Measurements from ENCODE around the gene ARHGEF25. TPM values are rescaled to one million over a fixed set of nuclear protein-coding genes. Genes with fewer than 3 reads are reported as not detected.
A peak's percentile ranks its signal among the peaks of the same experiment; 100 is the strongest.

Gene ARHGEF25
- total RNA-seq, 4 donors from 2014 or later: 31.2 to 91.2 (median 48.8) TPM

GRCh38 chr12:57582440-57582839, 28.8 kb upstream of the ARHGEF25 start:
- DNase-seq (ENCODE audit: low spot score in 2 of 2): no peak

GRCh38 chr12:57583008-57583831, 28.0 kb upstream of the ARHGEF25 start:
- TF ChIP-seq EP300 (IDR thresholded peaks at IDR 0.05): peak in 1 of 2 donors; percentile 16
- TF ChIP-seq POLR2A (IDR thresholded peaks at IDR 0.05): no peak
- peak; percentile 89 to 96 (median 92) for TF ChIP-seq CTCF (IDR thresholded peaks at IDR 0.05)
- peak; percentile 30 to 90 for DNase-seq (ENCODE audit: low spot score in 2 of 2)
- Histone ChIP-seq H3K27me3 (no peaks in the 10 kb centered on the region), H3K9me3 (no peaks in the 10 kb centered on the region), H3K4me1 (no peaks in the 10 kb centered on the region), H3K36me3 (no peaks in the 10 kb centered on the region), H3K27ac (no peak overlapping the region), H3K4me3 (no peak overlapping the region)
- WGBS, 2 donors: 44 to 48% methylated on average over 13 of the region's 13 CpGs

More at GRCh38 chr12:57582440-57582839, 28.8 kb upstream of the ARHGEF25 start:
- Histone ChIP-seq H3K4me1 (no peaks in the 10 kb centered on the region), H3K27ac (no peak overlapping the region), H3K9me3 (no peaks in the 10 kb centered on the region), H3K36me3 (no peaks in the 10 kb centered on the region), H3K4me3 (no peak overlapping the region), H3K27me3 (no peaks in the 10 kb centered on the region)
- TF ChIP-seq POLR2A (IDR thresholded peaks at IDR 0.05) (no peak), CTCF (IDR thresholded peaks at IDR 0.05) (no peak), EP300 (IDR thresholded peaks at IDR 0.05) (no peak)
- 93 to 96% methylated on average over 1 of the region's 1 CpG for WGBS, 2 donors

- Histone ChIP-seq H3K27ac (no peak overlapping the region), H3K4me3 (no peak overlapping the region), H3K27me3 (no peaks in the 10 kb centered on the region), H3K9me3 (no peaks in the 10 kb centered on the region), H3K4me1 (no peaks in the 10 kb centered on the region), H3K36me3 (no peaks in the 10 kb centered on the region)
- WGBS, 2 donors: 91 to 96% methylated on average over 2 of the region's 2 CpGs
- TF ChIP-seq CTCF (IDR thresholded peaks at IDR 0.05) (no peak), POLR2A (IDR thresholded peaks at IDR 0.05) (no peak), EP300 (IDR thresholded peaks at IDR 0.05) (no peak)
- DNase-seq (ENCODE audit: low spot score in 2 of 2): no peak
Measured at GRCh38 chr12:57584050-57584449, 27.2 kb upstream of the ARHGEF25 start.

- H3K27me3 ChIP-seq: no peaks in the 10 kb centered on the region
- no peak overlapping the region for H3K27ac ChIP-seq
- TF ChIP-seq POLR2A (IDR thresholded peaks at IDR 0.05) (no peak), CTCF (IDR thresholded peaks at IDR 0.05) (no peak), EP300 (IDR thresholded peaks at IDR 0.05) (no peak)
- H3K36me3 ChIP-seq: no peaks in the 10 kb centered on the region
- H3K9me3 ChIP-seq: no peaks in the 10 kb centered on the region
- no peak for DNase-seq (ENCODE audit: low spot score in 2 of 2)
- no peaks in the 10 kb centered on the region for H3K4me1 ChIP-seq
- H3K4me3 ChIP-seq: no peak overlapping the region
Measured at GRCh38 chr12:57584690-57585089, 26.5 kb upstream of the ARHGEF25 start.

GRCh38 chr12:57585156-57585555, 26.1 kb upstream of the ARHGEF25 start:
- WGBS, 2 donors: 72 to 78% methylated on average over 2 of the region's 2 CpGs
- no peak for DNase-seq (ENCODE audit: low spot score in 2 of 2)

More at GRCh38 chr12:57585156-57585555, 26.1 kb upstream of the ARHGEF25 start:
- no peak overlapping the region for H3K4me3 ChIP-seq
- no peaks in the 10 kb centered on the region for H3K9me3 ChIP-seq
- H3K4me1 ChIP-seq: no peaks in the 10 kb centered on the region
- no peaks in the 10 kb centered on the region for H3K27me3 ChIP-seq
- TF ChIP-seq POLR2A (IDR thresholded peaks at IDR 0.05): no peak
- no peak for TF ChIP-seq EP300 (IDR thresholded peaks at IDR 0.05)
- TF ChIP-seq CTCF (IDR thresholded peaks at IDR 0.05): no peak
- no peak overlapping the region for H3K27ac ChIP-seq
- no peaks in the 10 kb centered on the region for H3K36me3 ChIP-seq
